Sigmoid colon (tissue), 4 donors: ENCODE results near the gene CALHM4.

Experiments used
- CTCF ChIP-seq, 4 experiments: fragments of 450-650 bp in 3 of 4; fragments of 200-600 bp in 1 of 4; IDR thresholded peaks; one replicate each; pipeline ENCODE4 v1.5.1; 2016 to 2019; ENCODE audit warnings: antibody characterized with exemption in 4 of 4, mild to moderate bottlenecking in 3 of 4, moderate library complexity in 2 of 4
- EP300 ChIP-seq, 4 donors: sonication (generic); formaldehyde crosslinking; IDR thresholded peaks; one replicate each; pipeline ENCODE4 v1.6.1; 2017; ENCODE audit warnings: antibody characterized with exemption in 4 of 4
- POLR2A ChIP-seq, 2 donors: fragments of 450-650 bp; IDR thresholded peaks; one replicate each; pipeline ENCODE4 v1.6.1; 2016; ENCODE audit warnings: antibody characterized with exemption in 2 of 2, mild to moderate bottlenecking in 2 of 2, moderate library complexity in 2 of 2
- POLR2AphosphoS5 ChIP-seq, 4 donors: sonication (generic); formaldehyde crosslinking; IDR thresholded peaks; one replicate each; pipeline ENCODE4 v1.6.1; 2017; ENCODE audit warnings: antibody characterized with exemption in 4 of 4

GRCh38 chr6:116556065-116556464 is 2.5 kb downstream of the CALHM4 start:
- no peak for TF ChIP-seq CTCF (IDR thresholded peaks at IDR 0.05)
- TF ChIP-seq POLR2AphosphoS5 (IDR thresholded peaks at IDR 0.05) = no peak
- TF ChIP-seq POLR2A (IDR thresholded peaks at IDR 0.05) = no peak
- no peak for TF ChIP-seq EP300 (IDR thresholded peaks at IDR 0.05)
